HL-60 (cell line): Measurements from ENCODE around the gene CDH20.

Experiments
- CTCF ChIP-seq: IDR thresholded peaks from one replicate; pipeline ENCODE4 v1.5.1; 2011; ENCODE audit warnings: low read length, control low read depth, inconsistent platforms; ENCODE audit not compliant: insufficient read depth
- GABPA ChIP-seq: IDR thresholded peaks from 2 replicates; pipeline ENCODE4 v1.6.1; 2012; ENCODE audit warnings: low read depth
- POLR2AphosphoS5 ChIP-seq: IDR thresholded peaks from 2 replicates; pipeline ENCODE4 v1.6.1; 2012; ENCODE audit warnings: low read depth

GRCh38 chr18:61474341-61474740, 141.1 kb downstream of the CDH20 start:
- no peak for TF ChIP-seq CTCF
- TF ChIP-seq POLR2AphosphoS5 = no peak
- TF ChIP-seq GABPA = no peak
